ENCODE measurements around the gene MINDY2.

Gene MINDY2

GRCh38 chr15:58734859-58735258 lies 36.2 kb upstream of the MINDY2 start:
- in situ Hi-C loops (cut with MboI; ENCODE audit: low sequenced_read_pairs, unreplicated experiment): no loop called here

GRCh38 chr15:58736018-58736643 lies 35.0 kb upstream of the MINDY2 start:
- DNase-seq (ENCODE audit: low spot score): no peak
- in situ Hi-C loops (cut with MboI; ENCODE audit: low sequenced_read_pairs, unreplicated experiment): no loop called here
- no peak for TF ChIP-seq CTCF (IDR thresholded peaks at IDR 0.05; ENCODE audit: borderline replicate concordance, control extremely low read depth, extremely low read depth, insufficient read depth, missing control alignments)

More at GRCh38 chr15:58734859-58735258, 36.2 kb upstream of the MINDY2 start:
- no peak for TF ChIP-seq CTCF (IDR thresholded peaks at IDR 0.05; ENCODE audit: borderline replicate concordance, control extremely low read depth, extremely low read depth, insufficient read depth, missing control alignments)
- DNase-seq (ENCODE audit: low spot score): no peak

- in situ Hi-C loops (cut with MboI; ENCODE audit: low sequenced_read_pairs, unreplicated experiment): no loop called here
- no peak for DNase-seq (ENCODE audit: low spot score)
Observed at GRCh38 chr15:58737298-58737697, 33.8 kb upstream of the MINDY2 start.

GRCh38 chr15:58738046-58738707 lies 32.9 kb upstream of the MINDY2 start:
- no peak for TF ChIP-seq CTCF (IDR thresholded peaks at IDR 0.05; ENCODE audit: borderline replicate concordance, control extremely low read depth, extremely low read depth, insufficient read depth, missing control alignments)
- no peak for DNase-seq (ENCODE audit: low spot score)
- in situ Hi-C loops (cut with MboI; ENCODE audit: low sequenced_read_pairs, unreplicated experiment): no loop called here

More at GRCh38 chr15:58737298-58737697, 33.8 kb upstream of the MINDY2 start:
- no peak for TF ChIP-seq CTCF (IDR thresholded peaks at IDR 0.05; ENCODE audit: borderline replicate concordance, control extremely low read depth, extremely low read depth, insufficient read depth, missing control alignments)

GRCh38 chr15:58740436-58740835 lies 30.7 kb upstream of the MINDY2 start:
- no peak for TF ChIP-seq CTCF (IDR thresholded peaks at IDR 0.05; ENCODE audit: borderline replicate concordance, control extremely low read depth, extremely low read depth, insufficient read depth, missing control alignments)
- in situ Hi-C loops (cut with MboI; ENCODE audit: low sequenced_read_pairs, unreplicated experiment): no loop called here
- no peak for DNase-seq (ENCODE audit: low spot score)

GRCh38 chr15:58741032-58741431 lies 30.1 kb upstream of the MINDY2 start:
- no peak for TF ChIP-seq CTCF (IDR thresholded peaks at IDR 0.05; ENCODE audit: borderline replicate concordance, control extremely low read depth, extremely low read depth, insufficient read depth, missing control alignments)
- in situ Hi-C loops (cut with MboI; ENCODE audit: low sequenced_read_pairs, unreplicated experiment): no loop called here
- DNase-seq (ENCODE audit: low spot score): no peak
